Measurements from ENCODE around the gene ADAM10. TPM values are rescaled to one million over a fixed set of nuclear protein-coding genes. Genes with fewer than 3 reads are reported as not detected.

ADAM10 gene
- total RNA-seq, 1 experiment from 2014 or later = 159 TPM

- no peak overlapping the region for H2AK5ac ChIP-seq (ENCODE audit: insufficient read length, low read length)
- Mint-ChIP-seq H3K27me3 (ENCODE audit: low read depth) (no peaks in the 10 kb centered on the region), H3K9me3 (no peaks in the 10 kb centered on the region), H3K36me3 (ENCODE audit: insufficient read depth in 1 of 3, low read depth in 3 of 3) (no peaks in the 10 kb centered on the region; a peak in 1 of 7 replicates), H3K4me3 (no peak overlapping the region), H3K4me1 (peaks cover 0 to 6% of the 10 kb centered on the region in 2 experiments; a peak in 2 of 4 replicates), H3K27ac (no peak overlapping the region)
- no peak overlapping the region for H3K9ac ChIP-seq (ENCODE audit: extremely low read depth, insufficient read length, low read length)
- no peak overlapping the region for H4K91ac ChIP-seq (ENCODE audit: insufficient read length, low read depth, low read length)
- no peak overlapping the region for H2BK5ac ChIP-seq (ENCODE audit: insufficient read length, low read length)
- H2BK15ac ChIP-seq (ENCODE audit: low read depth, low read length) = no peak overlapping the region
- no peak overlapping the region for H3K56ac ChIP-seq (ENCODE audit: insufficient read length, low read depth, low read length)
- no peak overlapping the region for H3T11ph ChIP-seq (ENCODE audit: low read length)
- H3K4ac ChIP-seq (ENCODE audit: low read depth, low read length) = no peak overlapping the region
- no peak overlapping the region for H2AFZ ChIP-seq (ENCODE audit: low read length)
- no peak for DNase-seq
- no peak overlapping the region for H2BK20ac ChIP-seq (ENCODE audit: low read depth, low read length, poor library complexity, severe bottlenecking)
- H3K79me2 ChIP-seq (ENCODE audit: insufficient read depth, low read length) = no peaks in the 10 kb centered on the region
- H3K79me1 ChIP-seq (ENCODE audit: insufficient read depth, low read depth, low read length, poor library complexity, severe bottlenecking) = no peaks in the 10 kb centered on the region
- TF ChIP-seq CTCF (conservative IDR thresholded peaks at IDR 0.05) = no peak
- WGBS (ENCODE audit: extremely low coverage, insufficient read length, low lambda C conversion rate) = no CpG with 5 or more reads among the region's 1 CpG
- no peaks in the 10 kb centered on the region for H4K20me1 ChIP-seq (ENCODE audit: control insufficient read depth, insufficient read depth, insufficient read length)
- H2BK12ac ChIP-seq (ENCODE audit: insufficient read length, low read depth, low read length) = no peak overlapping the region
- H3K4me2 ChIP-seq (ENCODE audit: insufficient read depth, insufficient read length, low read length) = no peak overlapping the region
- H3K4me1 ChIP-seq (ENCODE audit: insufficient read depth, low read length) = no peaks in the 10 kb centered on the region
- no peak overlapping the region for H3K18ac ChIP-seq (ENCODE audit: insufficient read length, low read depth, low read length)
- no peak overlapping the region for H2BK120ac ChIP-seq (ENCODE audit: low read depth, low read length, poor library complexity, severe bottlenecking)
- H3K23me2 ChIP-seq (ENCODE audit: insufficient read length, low read depth, low read length, poor library complexity, severe bottlenecking) = no peaks in the 10 kb centered on the region
- H4K8ac ChIP-seq (replicated peaks; ENCODE audit: insufficient read length, low read depth, low read length) = no peak overlapping the region
- H3K27me3 ChIP-seq (ENCODE audit: insufficient read depth, low read length) = no peaks in the 10 kb centered on the region
- no peak overlapping the region for H3K27ac ChIP-seq (ENCODE audit: insufficient read length, low read depth, low read length)
- no peak overlapping the region for H3K14ac ChIP-seq (ENCODE audit: insufficient read depth, low read length)
- H4K5ac ChIP-seq (ENCODE audit: insufficient read length, low read depth, low read length) = no peak overlapping the region
- H3K9me3 ChIP-seq (ENCODE audit: control insufficient read depth, low read depth, low read length) = no peaks in the 10 kb centered on the region
- no peak overlapping the region for H3K23ac ChIP-seq (ENCODE audit: insufficient read length, low read depth, low read length)
Observed at GRCh38 chr15:58569455-58569854, 180.1 kb downstream of the ADAM10 start.

All from H9 (cell line).